Stimulated activated CD8-positive, alpha-beta memory T cell treated with anti-CD3 and anti-CD28 coated beads, Interleukin-15, amount 100 ng/mL, for 24 hours (primary cell): Measurements from ENCODE around the gene GSX1.

Experiments
- DNase-seq: peaks from one replicate; pipeline ENCODE4 v3.0.0-alpha.2; 2020; ENCODE audit warnings: low read depth

GSX1 gene

DNA sequence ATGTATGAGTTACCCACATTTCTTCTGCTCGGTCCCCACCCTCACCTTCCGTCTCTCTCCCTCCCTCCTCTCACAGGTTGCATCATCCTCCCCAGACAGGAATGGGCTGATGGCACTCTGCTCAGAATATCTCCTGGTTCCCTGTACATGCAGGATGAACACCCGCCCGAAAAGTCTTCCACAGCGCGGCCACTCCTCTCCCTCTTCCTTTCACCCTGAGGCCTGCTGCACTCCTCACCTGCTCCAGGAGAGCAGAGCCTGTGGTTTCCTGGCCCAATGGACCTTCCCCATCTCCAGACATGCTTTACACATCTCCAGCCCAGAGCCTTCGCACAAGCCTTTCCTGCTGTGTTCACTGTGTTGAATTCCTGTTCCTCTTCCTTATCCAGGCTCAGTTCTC is 40.9 kb downstream of the GSX1 start:
- no peak for DNase-seq

DNA sequence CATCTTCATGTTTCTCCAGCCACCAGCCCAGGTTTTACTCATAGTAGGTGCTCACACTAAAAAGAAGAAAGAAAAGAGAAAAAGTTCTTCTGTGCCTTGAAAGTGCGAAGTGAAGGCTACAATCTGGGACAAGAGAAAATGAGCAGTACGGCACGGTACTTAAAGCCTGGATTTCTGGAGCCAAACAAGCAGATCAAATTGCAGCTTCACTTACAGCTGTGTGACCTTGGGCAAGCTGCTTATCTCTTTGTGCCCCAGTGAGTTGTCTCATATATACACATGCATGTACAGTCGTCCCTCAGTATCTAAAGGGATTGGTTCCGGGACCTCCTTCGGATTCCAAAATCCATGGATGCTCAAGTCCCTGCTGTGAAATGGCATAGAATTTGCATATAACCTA is 41.8 kb downstream of the GSX1 start:
- DNase-seq: no peak

DNA sequence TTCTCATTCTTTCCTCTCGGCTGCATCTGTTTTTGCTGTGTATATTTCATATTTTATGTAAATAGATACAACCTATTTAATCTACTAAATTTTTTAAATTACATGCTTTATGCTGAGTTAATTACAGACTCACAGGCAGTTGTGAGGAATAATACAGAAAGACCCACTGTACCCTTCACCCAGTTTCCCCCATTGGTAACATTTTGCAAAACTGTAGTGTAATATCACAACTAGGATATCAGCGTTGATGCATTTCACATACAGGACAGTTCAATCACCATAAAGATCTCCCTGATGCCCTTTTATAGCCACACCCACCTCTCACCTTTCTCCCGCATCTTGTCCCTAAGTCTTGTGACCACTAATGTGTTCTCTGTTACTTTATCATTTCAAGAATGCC is 43.5 kb downstream of the GSX1 start:
- DNase-seq: no peak

DNA sequence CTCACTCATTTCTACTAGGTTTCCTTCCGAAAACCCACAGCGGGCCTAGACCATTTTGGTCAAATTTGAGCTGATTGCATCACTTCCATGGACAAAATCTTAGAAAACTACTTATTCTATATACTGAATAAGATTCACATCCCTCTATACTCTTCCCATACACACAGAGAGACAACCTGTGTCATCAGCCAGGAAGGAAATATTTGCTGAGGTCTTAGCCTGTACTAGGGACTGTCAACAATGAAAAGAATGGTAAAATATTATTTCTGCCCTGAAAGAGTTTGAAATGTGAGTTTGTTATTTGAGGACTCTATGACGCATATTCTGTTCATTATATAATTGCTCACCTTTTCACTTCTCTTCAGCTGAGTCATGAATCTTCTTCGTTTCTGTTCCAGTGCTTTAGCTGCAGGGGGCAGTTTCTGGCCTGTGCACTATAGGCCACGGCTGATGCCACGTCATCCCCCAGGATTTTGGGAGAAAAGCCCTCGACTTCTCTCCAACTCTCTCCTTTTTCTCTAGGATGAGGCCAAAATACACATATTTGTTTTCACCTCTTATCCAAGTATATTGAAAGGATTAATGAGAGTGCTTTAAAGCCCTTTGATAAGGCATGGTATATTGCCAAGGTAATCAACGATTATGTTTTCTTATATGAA is 47.7 kb downstream of the GSX1 start:
- no peak for DNase-seq

DNA sequence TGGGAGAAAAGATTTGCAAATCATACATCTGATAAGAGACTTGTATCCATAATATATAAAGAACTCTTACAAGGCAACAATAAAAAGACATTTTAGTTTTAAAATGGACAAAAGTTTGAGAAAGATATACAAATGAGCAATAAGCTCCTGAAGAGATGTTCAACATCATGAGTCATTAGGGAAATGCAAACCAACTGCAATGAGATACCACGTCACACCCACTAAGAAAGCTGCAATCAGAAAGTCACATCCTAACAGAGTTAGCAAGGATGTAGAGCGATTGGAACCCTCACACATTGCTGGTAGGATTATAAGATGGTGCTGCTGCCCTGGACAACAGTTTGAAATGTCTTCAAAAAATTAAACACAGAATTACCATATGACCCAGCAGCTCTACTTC is 50.3 kb downstream of the GSX1 start:
- DNase-seq: no peak
